HG03108 (cell line): ENCODE data around the gene MAF.

Source experiments
- ATAC-seq: cut with Tn5 transposase; IDR thresholded peaks from one replicate; pipeline ENCODE4 v1.9.1; 2021; ENCODE audit warnings: moderate library complexity; ENCODE audit not compliant: unreplicated experiment

The MAF gene

GRCh38 chr16:79593074-79593531 is 7.4 kb downstream of the MAF start:
- no peak for ATAC-seq

- ATAC-seq = no peak
Measured at GRCh38 chr16:79592186-79592585, 8.4 kb downstream of the MAF start.

DNA sequence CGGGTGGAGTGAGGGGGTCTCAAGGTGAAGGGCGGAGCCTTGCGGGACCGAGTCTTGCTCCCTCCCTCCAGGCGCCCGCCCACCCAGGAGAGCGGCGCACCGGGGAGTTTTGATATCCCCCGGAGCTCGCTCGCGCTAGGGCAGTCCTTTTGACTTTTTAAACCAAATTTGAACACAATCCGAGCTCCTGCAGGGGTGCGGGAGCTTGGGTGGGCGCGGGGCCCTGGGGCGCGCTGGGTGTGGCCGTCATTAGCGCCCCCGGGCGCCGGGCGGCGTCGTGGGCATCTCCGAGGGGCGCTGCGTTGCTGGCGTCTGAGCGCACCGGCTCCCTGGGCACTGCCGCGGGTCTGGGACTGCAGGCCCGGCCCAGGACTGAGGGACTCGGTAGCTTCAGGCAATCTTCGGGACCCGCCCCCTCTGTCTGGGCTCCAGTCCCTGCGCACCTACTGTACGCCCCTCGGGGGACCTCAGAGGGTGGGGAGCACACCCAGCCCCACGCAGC is 10.9 kb downstream of the MAF start:
- ATAC-seq = no peak

DNA sequence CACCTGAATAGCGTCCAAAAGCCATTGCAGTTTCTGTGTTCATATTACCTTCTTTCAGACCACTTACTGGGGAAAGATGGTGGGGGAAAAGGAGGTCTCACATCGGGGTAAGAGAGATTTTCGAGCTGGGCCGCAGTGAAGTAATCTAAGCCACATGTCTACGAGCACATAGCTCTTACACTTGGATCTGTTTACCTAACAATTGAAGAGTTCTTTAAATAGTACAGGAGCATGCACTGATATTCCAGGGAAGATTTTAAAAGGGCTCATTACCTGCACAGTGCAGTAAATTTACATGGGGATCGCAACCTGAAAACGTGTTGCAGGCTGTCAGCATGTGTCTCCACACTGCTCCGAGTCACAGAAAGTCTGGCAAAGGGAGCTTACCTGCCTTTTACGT is 12.6 kb downstream of the MAF start:
- ATAC-seq = no peak

DNA sequence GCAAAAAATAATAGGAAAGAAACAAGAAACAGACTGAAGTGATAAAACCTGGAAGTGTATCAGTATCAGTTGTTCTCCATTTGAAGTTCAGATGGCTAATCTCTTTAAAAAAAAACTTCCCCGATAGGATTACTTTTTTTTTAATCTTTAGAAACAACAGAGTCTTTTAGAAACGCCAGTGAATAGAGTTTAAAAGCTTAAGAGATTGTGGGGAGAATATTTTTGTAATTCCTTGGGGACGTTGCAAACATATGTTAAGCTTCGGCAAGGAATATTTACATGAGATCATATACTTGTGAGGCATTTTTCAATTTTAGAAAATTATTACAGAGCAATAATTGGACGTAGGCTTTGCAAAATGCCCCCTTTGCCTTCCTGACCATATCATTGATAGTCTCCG is 13.2 kb downstream of the MAF start:
- no peak for ATAC-seq

DNA sequence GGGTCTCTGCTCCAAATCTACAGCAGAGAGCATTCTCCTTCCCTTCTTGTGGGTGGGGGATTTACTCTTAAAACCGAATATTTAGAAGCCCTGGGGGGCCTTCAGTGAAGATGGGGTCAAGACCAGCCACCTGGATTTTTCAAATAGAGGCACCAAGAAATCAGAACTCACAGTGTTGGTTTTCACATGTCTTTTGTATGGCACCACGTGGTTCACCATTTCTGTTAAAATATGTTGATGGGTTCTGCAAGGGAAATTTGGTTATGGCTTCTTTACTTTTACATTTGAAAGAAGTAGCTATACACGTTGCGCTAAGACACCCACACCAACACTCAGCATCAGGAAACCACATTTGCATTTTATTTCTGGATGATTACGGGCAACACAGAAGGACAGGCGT is 17.7 kb downstream of the MAF start:
- ATAC-seq = no peak

GRCh38 chr16:79580453-79581191 is 19.9 kb downstream of the MAF start:
- no peak for ATAC-seq

GRCh38 chr16:79576602-79577001 is 23.9 kb downstream of the MAF start:
- ATAC-seq = no peak

GRCh38 chr16:79573884-79574283 is 26.7 kb downstream of the MAF start:
- ATAC-seq = no peak

DNA sequence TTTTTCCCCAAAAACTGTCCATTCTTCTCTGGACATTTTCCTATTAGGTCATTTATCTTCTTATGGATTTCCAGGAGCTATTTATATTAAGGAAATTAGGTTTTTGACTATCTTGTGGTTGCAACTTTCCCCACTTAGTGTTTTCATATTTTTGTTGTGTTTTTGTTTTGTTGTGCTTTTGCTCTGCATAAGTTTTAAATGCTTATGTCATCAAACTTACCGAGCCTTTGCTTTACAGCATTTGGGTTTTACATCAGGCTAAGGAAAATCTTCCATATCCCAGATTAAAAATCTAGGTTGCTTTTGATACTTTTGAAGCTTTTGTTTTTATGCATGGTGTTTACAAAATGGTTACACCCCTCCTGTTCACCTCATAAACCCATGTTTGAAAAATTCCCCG is 27.5 kb downstream of the MAF start:
- no peak for ATAC-seq

DNA sequence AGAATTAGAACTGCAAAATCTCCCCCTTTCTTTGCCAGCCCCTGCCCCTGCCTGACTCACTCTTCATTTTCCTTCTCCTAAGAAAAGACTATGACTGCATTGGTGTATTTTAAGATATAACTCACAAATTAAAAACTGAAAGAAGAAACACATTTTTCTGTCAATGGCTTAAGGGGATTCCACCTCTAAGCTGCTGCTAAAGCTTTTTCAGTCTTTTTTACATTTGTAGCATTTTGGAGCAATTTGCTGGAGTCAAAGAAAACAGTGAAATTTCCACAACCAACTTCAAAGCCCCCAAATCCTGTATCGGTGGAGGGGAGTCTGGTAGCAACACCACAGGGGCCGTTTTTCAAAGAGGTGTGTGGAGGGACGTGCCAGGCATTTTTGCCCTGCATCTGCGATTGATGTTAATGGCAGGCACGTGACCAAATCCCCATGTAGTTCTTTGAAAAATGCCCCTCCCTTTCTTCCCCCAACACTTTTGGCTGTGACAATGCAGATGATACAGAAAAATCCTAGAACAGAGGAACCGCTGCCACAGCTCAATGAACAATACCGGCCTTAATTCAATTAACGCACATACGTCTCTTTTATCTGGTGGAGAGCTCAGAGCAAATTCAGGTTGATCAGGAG is 28.5 kb downstream of the MAF start:
- no peak for ATAC-seq

GRCh38 chr16:79571065-79571902 is 29.3 kb downstream of the MAF start:
- no peak for ATAC-seq

DNA sequence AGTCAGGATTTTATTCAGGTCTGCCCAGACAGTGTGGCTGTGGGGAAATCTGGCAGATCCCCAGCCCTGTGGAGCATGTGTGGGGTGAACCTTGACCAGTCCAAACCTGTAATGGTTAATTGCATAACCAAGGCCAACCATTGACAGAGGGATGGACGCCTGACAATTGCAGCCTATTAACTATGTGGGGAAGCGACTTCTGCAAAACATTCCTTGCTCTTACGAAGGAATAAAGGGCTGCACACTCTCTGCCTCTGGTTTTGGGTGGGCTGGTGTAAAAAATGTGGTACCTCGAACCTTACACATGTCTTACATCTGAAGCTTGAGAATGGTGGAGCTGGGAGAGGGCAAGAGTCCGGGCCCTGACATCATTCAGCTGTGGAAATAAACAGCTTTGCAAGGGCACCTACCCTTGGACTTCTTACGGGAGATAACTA is 35.8 kb downstream of the MAF start:
- ATAC-seq = no peak

- no peak for ATAC-seq
Measured at GRCh38 chr16:79563921-79564320, 36.6 kb downstream of the MAF start.

- ATAC-seq = no peak
Measured at GRCh38 chr16:79562166-79562823, 38.2 kb downstream of the MAF start.

- no peak for ATAC-seq
Measured at GRCh38 chr16:79561729-79562128, 38.8 kb downstream of the MAF start.

DNA sequence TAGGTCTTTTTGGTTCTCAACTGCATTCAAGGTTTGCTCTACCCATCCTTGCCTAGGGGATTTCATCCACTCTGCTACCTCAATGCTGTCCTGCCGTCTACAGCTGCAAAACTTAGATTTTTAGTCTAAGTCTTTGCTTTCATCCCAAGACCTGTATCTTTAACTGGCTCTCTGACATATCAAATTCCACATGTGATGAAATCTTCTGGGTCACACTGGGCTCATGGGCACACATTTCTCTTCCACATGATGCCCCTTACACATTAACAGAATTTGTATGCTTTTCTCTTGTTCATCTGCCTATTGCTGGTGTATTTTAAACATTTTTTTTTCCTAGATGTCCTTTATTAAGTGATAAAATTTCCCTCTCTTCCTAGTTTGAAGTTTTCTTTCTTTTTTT is 39.6 kb downstream of the MAF start:
- ATAC-seq = no peak

- ATAC-seq = no peak
Measured at GRCh38 chr16:79560318-79560717, 40.2 kb downstream of the MAF start.

DNA sequence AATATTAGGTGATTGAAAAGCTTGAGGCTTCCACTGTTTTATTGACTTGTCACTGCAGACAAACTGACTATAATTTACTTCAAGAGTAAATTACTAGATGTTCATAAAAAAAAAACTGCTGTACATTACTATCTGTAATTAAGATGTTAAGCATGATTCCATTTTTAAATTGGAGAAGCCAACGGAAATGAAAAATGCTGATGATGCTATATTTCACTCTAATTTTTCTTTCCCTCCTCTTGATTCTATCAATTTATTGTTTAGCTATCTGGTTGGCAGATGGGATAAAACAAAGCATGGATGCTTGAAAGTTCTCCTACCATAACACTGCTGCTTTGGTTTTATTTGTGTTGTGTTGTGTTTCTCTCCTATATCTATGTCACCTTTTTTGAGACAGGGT is 41.0 kb downstream of the MAF start:
- no peak for ATAC-seq

DNA sequence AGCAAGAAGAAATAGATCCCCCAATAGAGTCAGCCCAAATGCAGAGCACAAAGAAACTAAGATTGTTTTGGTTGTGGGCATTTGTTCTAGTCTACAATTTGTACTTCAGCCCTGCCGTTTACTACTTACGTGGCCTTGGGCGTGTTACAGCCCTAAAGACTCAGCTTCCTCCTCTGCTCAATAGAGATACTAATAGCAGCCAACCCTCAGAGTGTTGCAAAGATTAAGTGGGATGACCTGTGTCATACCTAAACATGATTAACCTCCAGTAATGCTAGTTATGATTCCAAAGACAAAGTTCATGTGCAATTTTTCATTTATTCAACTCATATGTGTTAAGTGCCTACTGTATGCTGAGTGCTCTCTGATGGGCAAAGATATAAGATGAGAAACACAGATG is 43.1 kb downstream of the MAF start:
- no peak for ATAC-seq

DNA sequence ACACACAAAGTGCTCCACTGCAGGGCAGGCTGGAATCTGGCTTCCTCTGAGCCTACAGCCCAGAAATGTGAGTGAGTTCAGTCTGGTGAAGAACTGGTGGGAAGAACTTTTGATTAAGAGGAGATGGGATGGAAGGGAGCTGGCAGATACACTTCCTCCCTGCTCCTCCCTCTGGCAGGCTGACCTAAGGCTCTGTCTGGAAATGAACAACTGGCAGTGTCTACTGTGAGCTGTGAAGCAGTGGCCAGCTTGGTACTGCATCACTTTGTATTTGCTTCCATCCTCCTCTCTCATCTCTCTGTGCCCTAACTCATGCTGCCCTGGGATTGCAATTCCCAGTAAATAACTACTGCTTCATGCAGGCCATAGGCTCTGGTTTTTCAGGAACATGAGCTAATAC is 45.6 kb downstream of the MAF start:
- ATAC-seq = no peak
